ENCODE measurements around the gene BMP4.
"Not testable (repeated sequence)": the region's sequence is repeated elsewhere in the genome, so short reads cannot be mapped to it uniquely, and the experiment has no call there.

- TF ChIP-seq, protein P1, sequence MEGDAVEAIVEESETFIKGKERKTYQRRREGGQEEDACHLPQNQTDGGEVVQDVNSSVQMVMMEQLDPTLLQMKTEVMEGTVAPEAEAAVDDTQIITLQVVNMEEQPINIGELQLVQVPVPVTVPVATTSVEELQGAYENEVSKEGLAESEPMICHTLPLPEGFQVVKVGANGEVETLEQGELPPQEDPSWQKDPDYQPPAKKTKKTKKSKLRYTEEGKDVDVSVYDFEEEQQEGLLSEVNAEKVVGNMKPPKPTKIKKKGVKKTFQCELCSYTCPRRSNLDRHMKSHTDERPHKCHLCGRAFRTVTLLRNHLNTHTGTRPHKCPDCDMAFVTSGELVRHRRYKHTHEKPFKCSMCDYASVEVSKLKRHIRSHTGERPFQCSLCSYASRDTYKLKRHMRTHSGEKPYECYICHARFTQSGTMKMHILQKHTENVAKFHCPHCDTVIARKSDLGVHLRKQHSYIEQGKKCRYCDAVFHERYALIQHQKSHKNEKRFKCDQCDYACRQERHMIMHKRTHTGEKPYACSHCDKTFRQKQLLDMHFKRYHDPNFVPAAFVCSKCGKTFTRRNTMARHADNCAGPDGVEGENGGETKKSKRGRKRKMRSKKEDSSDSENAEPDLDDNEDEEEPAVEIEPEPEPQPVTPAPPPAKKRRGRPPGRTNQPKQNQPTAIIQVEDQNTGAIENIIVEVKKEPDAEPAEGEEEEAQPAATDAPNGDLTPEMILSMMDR (IDR thresholded peaks at IDR 0.05) = not testable (repeated sequence)
- TF ChIP-seq POLR2A (IDR thresholded peaks at IDR 0.05) = not testable (repeated sequence)
Observed at GRCh38 chr14:53986718-53987117, 30.1 kb upstream of the BMP4 start.

Data from sigmoid colon (tissue), 3 donors.